A549 (cell line): ENCODE data around the gene SRM. TPM values are rescaled to one million over a fixed set of nuclear protein-coding genes. Genes with fewer than 3 reads are reported as not detected.

Source experiments
- ATAC-seq, 2 experiments: fragments of 200-7000 bp in 1 of 2; fragments of >200 bp in 1 of 2; cut with Nextera tagmentation in 1 of 2; cut with Tn5 transposase in 1 of 2; 3 replicates each; pipeline versions ENCODE4 v1.8.0 to v1.9.1; 2018 to 2020; ENCODE audit warnings: mild to moderate bottlenecking in 1 of 2, moderate library complexity in 1 of 2
- CTCF ChIA-PET: fragments of 300-600 bp; sonication (Branson Sonifier 250); formaldehyde crosslinking; extraction: SDS; loops from one replicate; lab custom pipeline; 2021; ENCODE audit warnings: antibody characterized with exemption, inconsistent platforms; lab: Yijun Ruan, JAX
- POLR2A ChIA-PET: fragments of 350-600 bp; formaldehyde crosslinking; extraction: SDS; loops from one replicate; lab custom pipeline; 2021; ENCODE audit warnings: antibody characterized with exemption, inconsistent platforms; lab: Yijun Ruan, JAX
- DNase-seq, 2 experiments: peaks; one replicate each; pipeline versions ENCODE4 v3.0.0 to v3.0.0-alpha.2; 2011 to 2016; ENCODE audit warnings: low read depth in 1 of 2, low spot score in 1 of 2
- FAIRE-seq: peaks from 2 replicates; lab custom pipeline; 2011; peaks lifted over from hg19 to GRCh38; lab: Jason Lieb, UNC
- H3K27ac ChIP-seq, 2 experiments: fragments of >200 bp; sonication (Bioruptor Twin); formaldehyde crosslinking; 3 replicates each; pipeline ENCODE4 v1.5.1; 2016 to 2017
- H3K4me1 ChIP-seq: fragments of >200 bp; sonication (Bioruptor Twin); formaldehyde crosslinking; 3 replicates; pipeline ENCODE4 v1.6.1; 2016
- H3K4me2 ChIP-seq: fragments of >200 bp; sonication (Bioruptor Twin); formaldehyde crosslinking; 3 replicates; pipeline ENCODE4 v1.6.1; 2016
- H3K4me3 ChIP-seq: fragments of >200 bp; sonication (Bioruptor Twin); formaldehyde crosslinking; 3 replicates; pipeline ENCODE4 v1.5.1; 2016
- H3K9me3 ChIP-seq: fragments of >200 bp; sonication (Bioruptor Twin); formaldehyde crosslinking; 3 replicates; pipeline ENCODE4 v1.6.1; 2016
- CHD4 ChIP-seq: fragments of 200-600 bp; sonication (generic); IDR thresholded peaks from 2 replicates; pipeline ENCODE4 v1.6.1; 2016; ENCODE audit warnings: antibody characterized with exemption, mild to moderate bottlenecking, borderline replicate concordance
- CTCF ChIP-seq: fragments of >200 bp; sonication (Bioruptor Twin); formaldehyde crosslinking; IDR thresholded peaks from 3 replicates; pipeline ENCODE4 v1.5.1; 2016
- EP300 ChIP-seq, 2 experiments: fragments of >200 bp; sonication (Bioruptor Twin); formaldehyde crosslinking; IDR thresholded peaks; 2 replicates in 1 of 2; 3 replicates in 1 of 2; pipeline ENCODE4 v1.6.1; 2016 to 2017
- ESRRA ChIP-seq: fragments of 150-350 bp; IDR thresholded peaks from 2 replicates; pipeline ENCODE4 v1.6.1; 2014; ENCODE audit warnings: mild to moderate bottlenecking, low read length, borderline replicate concordance
- GATA3 ChIP-seq: IDR thresholded peaks from 2 replicates; pipeline ENCODE4 v1.6.1; 2012; ENCODE audit warnings: borderline replicate concordance
- HDAC2 ChIP-seq: fragments of 200-600 bp; sonication (generic); IDR thresholded peaks from 2 replicates; pipeline ENCODE4 v1.6.1; 2016
- HEYL ChIP-seq: fragments of 250-450 bp; sonication (Bioruptor Pico); IDR thresholded peaks from 2 replicates; pipeline ENCODE4 v1.8.0; 2021; ENCODE audit warnings: mild to moderate bottlenecking, moderate library complexity
- HOXB5 ChIP-seq: fragments of 250-450 bp; sonication (Bioruptor Pico); IDR thresholded peaks from 2 replicates; pipeline ENCODE4 v1.5.0; 2020; ENCODE audit warnings: mild to moderate bottlenecking, moderate library complexity
- MYC ChIP-seq: IDR thresholded peaks from 2 replicates; pipeline ENCODE4 v1.6.1; 2012; ENCODE audit warnings: mild to moderate bottlenecking, inconsistent platforms, low read length, improper control_type of control experiment, borderline replicate concordance
- NPAS2 ChIP-seq: fragments of 250-450 bp; sonication (Bioruptor Pico); IDR thresholded peaks from 2 replicates; pipeline ENCODE4 v1.8.0; 2022; ENCODE audit warnings: mild to moderate bottlenecking, moderate library complexity, borderline replicate concordance
- NR3C1 ChIP-seq: fragments of >200 bp; sonication (Bioruptor Twin); formaldehyde crosslinking; IDR thresholded peaks from 3 replicates; pipeline ENCODE4 v1.6.1; 2017
- PHF8 ChIP-seq: fragments of 200-600 bp; sonication (generic); IDR thresholded peaks from 2 replicates; pipeline ENCODE4 v1.6.1; 2016; ENCODE audit warnings: low read depth, mild to moderate bottlenecking, antibody characterized with exemption, moderate library complexity, borderline replicate concordance
- POLR2AphosphoS2 ChIP-seq: conservative IDR thresholded peaks from 2 replicates; pipeline ENCODE4 v1.6.1; 2012; ENCODE audit warnings: low read length, improper control_type of control experiment, inconsistent platforms
- RAD21 ChIP-seq, 2 experiments: fragments of >200 bp in 1 of 2; sonication (Bioruptor Twin) in 1 of 2; formaldehyde crosslinking in 1 of 2; IDR thresholded peaks in 1 of 2; conservative IDR thresholded peaks in 1 of 2; 2 replicates in 1 of 2; 3 replicates in 1 of 2; pipeline ENCODE4 v1.6.1; 2012 to 2018; ENCODE audit warnings: inconsistent platforms in 1 of 2
- RFX5 ChIP-seq: fragments of 450-650 bp; IDR thresholded peaks from 2 replicates; pipeline ENCODE4 v1.7.1; 2014; ENCODE audit warnings: antibody characterized with exemption, mild to moderate bottlenecking, moderate library complexity
- SMC3 ChIP-seq: fragments of >200 bp; sonication (Bioruptor Twin); formaldehyde crosslinking; IDR thresholded peaks from 3 replicates; pipeline ENCODE4 v1.6.1; 2018; ENCODE audit warnings: inconsistent platforms
- TFCP2L1 ChIP-seq: fragments of 250-450 bp; sonication (Bioruptor Pico); IDR thresholded peaks from 2 replicates; pipeline ENCODE4 v1.5.0; 2021; ENCODE audit warnings: mild to moderate bottlenecking
- TP53 ChIP-seq: fragments of 250-450 bp; sonication (Bioruptor Pico); IDR thresholded peaks from 2 replicates; pipeline ENCODE4 v1.5.0; 2021; ENCODE audit warnings: mild to moderate bottlenecking, moderate library complexity
- ZFP36 ChIP-seq: fragments of 450-650 bp; IDR thresholded peaks from 2 replicates; pipeline ENCODE4 v1.6.1; 2014; ENCODE audit warnings: borderline replicate concordance; ENCODE audit not compliant: partially characterized antibody
- WGBS: methylation state at CpG from one replicate; pipeline ENCODE4 v1.1.6; 2017; ENCODE audit errors: missing lambda C conversion rate; 5-methylcytosine and 5-hydroxymethylcytosine counted together
- polyA plus RNA-seq, 4 experiments: library from polyadenylated mRNA; depleted of rRNA in 3 of 4; stranded (reverse); fragments of >200 nt; fragmentation: RNase III in 1 of 4; extraction: RNeasy Plus Mini Kit Qiagen cat#74134 plus additional on column Dnase treatment in 1 of 4; gene quantifications; 2 replicates in 3 of 4; 3 replicates in 1 of 4; pipeline ENCODE4 v1.2.3, GENCODE V29; 2011 to 2017
- TF ChIP-seq, protein P1 (sequence below): fragments of 250-450 bp; sonication (Bioruptor Pico); IDR thresholded peaks from 2 replicates; pipeline ENCODE4 v1.5.0; 2020; ENCODE audit warnings: low read depth, mild to moderate bottlenecking, moderate library complexity
- TF ChIP-seq, protein P2 (sequence below): fragments of >200 bp; sonication (Bioruptor Twin); formaldehyde crosslinking; IDR thresholded peaks from 3 replicates; pipeline ENCODE4 v1.6.1; 2016

The SRM gene
- polyA plus RNA-seq, 2 of the 4 experiments (the other 2 are of a cell fraction), result 30.8 to 87.8 TPM

DNA sequence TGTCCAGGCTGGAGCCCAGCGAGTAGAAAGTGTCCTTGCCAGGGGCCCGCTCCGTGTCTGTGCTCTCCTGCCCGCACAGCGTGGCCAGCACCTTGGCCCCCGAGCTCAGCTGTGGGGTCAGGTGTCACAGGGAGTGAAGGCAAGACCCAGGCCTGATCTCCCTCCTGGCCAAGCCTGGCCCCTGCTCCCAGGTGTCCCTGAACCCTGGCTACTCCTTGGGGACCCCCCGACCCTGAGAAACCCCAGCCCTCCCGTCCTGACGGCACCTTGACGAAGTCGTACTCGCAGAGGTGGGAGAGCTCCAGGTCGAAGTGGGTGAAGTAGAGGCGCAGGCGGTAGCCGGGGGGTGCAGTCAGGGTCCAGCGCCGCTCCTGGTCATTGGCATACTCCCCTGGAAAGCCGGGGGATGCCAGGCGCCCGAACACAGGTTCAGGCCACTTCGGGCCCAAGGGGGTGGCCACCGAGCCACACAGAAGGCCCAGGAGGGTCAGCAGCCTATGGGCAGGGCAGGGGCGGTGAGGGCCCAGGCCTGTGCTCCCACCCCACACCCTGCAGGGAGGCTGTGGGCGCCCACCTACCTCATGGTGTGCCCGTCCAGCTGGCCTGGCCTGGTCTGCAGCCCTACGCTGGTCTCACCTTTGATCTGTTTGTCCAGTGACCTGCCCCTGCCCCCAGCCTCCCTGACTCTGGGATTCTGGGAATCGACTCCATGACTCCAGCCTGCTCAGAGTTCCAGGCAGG, 13.0 kb downstream of the SRM start, which contains the start of gene MASP2:
TSS of gene MASP2 (minus strand) at position 615 of the 741 bp plus-strand sequence. CDS start at position 583, 32 bp downstream.
- WGBS, result 92% methylated on average over 15 of the region's 28 CpGs
- H3K9me3 ChIP-seq, result no peaks in the 10 kb centered on the region
- TF ChIP-seq CTCF (no peak), MYC (no peak), HDAC2 (no peak), RFX5 (no peak), CHD4 (no peak), NPAS2 (CRISPR knock-in tag) (no peak), ZFP36 (no peak), TP53 (CRISPR knock-in tag) (no peak), HEYL (CRISPR knock-in tag) (no peak)
- H3K27ac ChIP-seq, result no peak within 1 kb of the TSS
- no peaks in the 10 kb centered on the region for H3K4me1 ChIP-seq
- no peak for ATAC-seq
- no peak within 1 kb of the TSS for H3K4me2 ChIP-seq
- CTCF ChIA-PET, result interaction anchor here (5.6 kb wide), 1 partner anchor 10 kb away, joined by 59 read pairs; no protein-coding TSS in a partner anchor
- H3K4me3 ChIP-seq, result no peak within 1 kb of the TSS
- FAIRE-seq, result no peak
- POLR2A ChIA-PET, result no interaction called here
- no peak for DNase-seq

DNA sequence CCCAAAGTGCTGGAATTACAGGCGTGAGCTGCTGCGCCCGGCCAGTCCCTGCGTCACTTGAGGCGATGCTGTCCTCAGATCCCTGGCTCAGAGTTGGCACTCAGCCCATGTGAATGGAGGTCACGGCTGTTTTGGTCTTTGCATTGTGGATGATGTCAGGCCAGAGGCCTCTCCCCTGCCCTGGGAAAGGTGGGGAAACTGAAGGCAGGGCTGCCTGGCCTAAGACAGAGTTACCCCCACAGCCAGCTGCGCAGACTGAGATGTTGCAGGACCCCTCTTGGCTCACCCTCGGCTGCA, 13.6 kb downstream of the SRM start:
- FAIRE-seq, result no peak
- CTCF ChIA-PET, result interaction anchor here (1.1 to 5.6 kb wide), 2 partner anchors 9 to 11 kb away, joined by 3 to 59 read pairs; no protein-coding TSS in a partner anchor
- H3K4me2 ChIP-seq, result no peak overlapping the region
- H3K4me3 ChIP-seq, result no peak overlapping the region
- DNase-seq, result no peak
- POLR2A ChIA-PET, result no interaction called here
- TF ChIP-seq TFCP2L1 (CRISPR knock-in tag) (no peak), HOXB5 (no peak), GATA3 (no peak), PHF8 (no peak), NR3C1 (no peak), ESRRA (no peak), EP300 (IDR thresholded peaks at IDR 0.05) (no peak), SMC3 (no peak), RAD21 (conservative IDR thresholded peaks at IDR 0.05 in 1 of 2, IDR thresholded peaks at IDR 0.05 in 1 of 2) (no peak), POLR2AphosphoS2 (no peak)
- TF ChIP-seq, protein P1, sequence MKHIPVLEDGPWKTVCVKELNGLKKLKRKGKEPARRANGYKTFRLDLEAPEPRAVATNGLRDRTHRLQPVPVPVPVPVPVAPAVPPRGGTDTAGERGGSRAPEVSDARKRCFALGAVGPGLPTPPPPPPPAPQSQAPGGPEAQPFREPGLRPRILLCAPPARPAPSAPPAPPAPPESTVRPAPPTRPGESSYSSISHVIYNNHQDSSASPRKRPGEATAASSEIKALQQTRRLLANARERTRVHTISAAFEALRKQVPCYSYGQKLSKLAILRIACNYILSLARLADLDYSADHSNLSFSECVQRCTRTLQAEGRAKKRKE (CRISPR knock-in tag), result no peak
- TF ChIP-seq, protein P2, sequence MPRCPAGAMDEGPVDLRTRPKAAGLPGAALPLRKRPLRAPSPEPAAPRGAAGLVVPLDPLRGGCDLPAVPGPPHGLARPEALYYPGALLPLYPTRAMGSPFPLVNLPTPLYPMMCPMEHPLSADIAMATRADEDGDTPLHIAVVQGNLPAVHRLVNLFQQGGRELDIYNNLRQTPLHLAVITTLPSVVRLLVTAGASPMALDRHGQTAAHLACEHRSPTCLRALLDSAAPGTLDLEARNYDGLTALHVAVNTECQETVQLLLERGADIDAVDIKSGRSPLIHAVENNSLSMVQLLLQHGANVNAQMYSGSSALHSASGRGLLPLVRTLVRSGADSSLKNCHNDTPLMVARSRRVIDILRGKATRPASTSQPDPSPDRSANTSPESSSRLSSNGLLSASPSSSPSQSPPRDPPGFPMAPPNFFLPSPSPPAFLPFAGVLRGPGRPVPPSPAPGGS, result no peak
- no peak for ATAC-seq
- no peak overlapping the region for H3K27ac ChIP-seq
- WGBS, result 79% methylated on average over 2 of the region's 8 CpGs
- no peaks in the 10 kb centered on the region for H3K4me1 ChIP-seq
- H3K9me3 ChIP-seq, result no peaks in the 10 kb centered on the region
